CD4-positive, alpha-beta T cell (primary cell): ENCODE data around the gene FRZB. TPM values are rescaled to one million over a fixed set of nuclear protein-coding genes. Genes with fewer than 3 reads are reported as not detected.

Experiments used
- ATAC-seq: fragments of 200-7000 bp; cut with Tn5 transposase; one replicate; pipeline ENCODE4 v1.10.0; 2022; ENCODE audit warnings: mild to moderate bottlenecking; ENCODE audit not compliant: poor library complexity
- CTCF ChIA-PET: fragments of 350-600 bp; sonication (Branson Sonifier 250); formaldehyde crosslinking; loops from one replicate; lab custom pipeline; 2021; ENCODE audit warnings: antibody characterized with exemption, inconsistent platforms; lab: Charles Lee
- POLR2A ChIA-PET: fragments of 350-600 bp; sonication (Branson Sonifier 250); formaldehyde crosslinking; loops from one replicate; lab custom pipeline; 2021; ENCODE audit warnings: antibody characterized with exemption, inconsistent platforms; lab: Charles Lee
- DNase-seq, 14 experiments: peaks; one replicate each; pipeline ENCODE4 v3.0.0-alpha.2; 2013 to 2020; ENCODE audit warnings: mixed read lengths in 2 of 14
- H3K27ac ChIP-seq, 2 donors: one replicate each; pipeline versions ENCODE4 v1.5.1 to v1.7.0; 2013; ENCODE audit warnings: low read length in 2 of 2, low read depth in 1 of 2, mild to moderate bottlenecking in 1 of 2
- H3K27me3 ChIP-seq, 2 experiments: 1 replicate in 1 of 2; 2 replicates in 1 of 2; pipeline versions ENCODE4 v1.6.1 to v1.7.0; 2013; ENCODE audit warnings: low read length in 2 of 2, control low read depth in 1 of 2, mild to moderate bottlenecking in 1 of 2, moderate library complexity in 1 of 2; ENCODE audit not compliant: insufficient read depth in 2 of 2, control insufficient read depth in 1 of 2
- H3K36me3 ChIP-seq: one replicate; pipeline ENCODE4 v1.6.1; 2013; ENCODE audit warnings: low read length, control low read depth; ENCODE audit not compliant: insufficient read depth
- H3K4me1 ChIP-seq: one replicate; pipeline ENCODE4 v1.6.1; 2013; ENCODE audit warnings: low read length, control low read depth; ENCODE audit not compliant: insufficient read depth
- H3K4me3 ChIP-seq: one replicate; pipeline ENCODE4 v1.5.1; 2013; ENCODE audit warnings: mild to moderate bottlenecking, low read length, moderate library complexity
- H3K9me3 ChIP-seq, 2 experiments: 1 replicate in 1 of 2; 2 replicates in 1 of 2; pipeline versions ENCODE4 v1.6.1 to v1.7.0; 2013; ENCODE audit warnings: low read length in 2 of 2, mild to moderate bottlenecking in 2 of 2, control low read depth in 1 of 2, moderate library complexity in 1 of 2; ENCODE audit not compliant: control insufficient read depth in 1 of 2, insufficient read depth in 1 of 2
- H3K27ac Mint-ChIP-seq: one replicate; pipeline ENCODE4 v1.8.0; 2020; ENCODE audit warnings: mixed read lengths
- H3K27me3 Mint-ChIP-seq: one replicate; pipeline ENCODE4 v1.8.0; 2021; ENCODE audit warnings: mixed read lengths
- H3K36me3 Mint-ChIP-seq: one replicate; pipeline ENCODE4 v1.8.0; 2021; ENCODE audit warnings: low read depth, mixed read lengths
- H3K4me1 Mint-ChIP-seq: one replicate; pipeline ENCODE4 v1.8.0; 2021; ENCODE audit warnings: low read depth, mixed read lengths
- H3K4me3 Mint-ChIP-seq: one replicate; pipeline ENCODE4 v1.8.0; 2020; ENCODE audit warnings: mild to moderate bottlenecking, mixed read lengths
- H3K9me3 Mint-ChIP-seq: one replicate; pipeline ENCODE4 v1.8.0; 2020; ENCODE audit warnings: mixed read lengths
- CTCF ChIP-seq: fragments of 200-600 bp; IDR thresholded peaks from one replicate; pipeline ENCODE4 v1.8.0; 2022; ENCODE audit warnings: antibody characterized with exemption, mild to moderate bottlenecking
- intact Hi-C, 2 experiments: fragments of 100-400 bp; cut with DNase I in 1 of 2; cut with micrococcal nuclease in 1 of 2; formaldehyde crosslinking; loops; one replicate each; pipeline versions ENCODE4 v1.15.1 to v1.9.0; 2023 to 2025; cut with DNase I, micrococcal nuclease
- total RNA-seq, 174 experiments: library from RNA in 2 of 174; stranded (reverse) in 2 of 174; gene quantifications; one replicate each; pipeline ENCODE4 v1.2.3 and lab custom pipeline; 2021 to 2026

Gene FRZB
- total RNA-seq, 2 experiments from 2014 or later, result not detected

- TF ChIP-seq CTCF, result no peak
- H3K36me3 Mint-ChIP-seq, result no peaks in the 10 kb centered on the region
- no peaks in the 10 kb centered on the region for H3K4me1 Mint-ChIP-seq
- Histone ChIP-seq H3K9me3 (no peaks in the 10 kb centered on the region), H3K36me3 (no peaks in the 10 kb centered on the region), H3K27ac (no peak overlapping the region), H3K4me1 (no peaks in the 10 kb centered on the region), H3K27me3 (no peaks in the 10 kb centered on the region), H3K4me3 (no peak overlapping the region)
- H3K4me3 Mint-ChIP-seq, result no peak overlapping the region
- no peaks in the 10 kb centered on the region for H3K9me3 Mint-ChIP-seq
- no peak overlapping the region for H3K27ac Mint-ChIP-seq
- CTCF ChIA-PET, result interaction anchor here (1.6 kb wide), 1 partner anchor 9 kb away, joined by 4 read pairs; no protein-coding TSS in a partner anchor
- H3K27me3 Mint-ChIP-seq, result no peaks in the 10 kb centered on the region
- no peak for ATAC-seq
- POLR2A ChIA-PET, result no interaction called here
- intact Hi-C loops, result no loop called here
- DNase-seq, result no peak
Observed at GRCh38 chr2:182904844-182905243, 38.4 kb upstream of the FRZB start.

- Histone ChIP-seq H3K27me3 (no peaks in the 10 kb centered on the region), H3K4me1 (no peaks in the 10 kb centered on the region), H3K27ac (no peak overlapping the region), H3K9me3 (no peaks in the 10 kb centered on the region), H3K36me3 (no peaks in the 10 kb centered on the region), H3K4me3 (no peak overlapping the region)
- H3K9me3 Mint-ChIP-seq, result no peaks in the 10 kb centered on the region
- H3K27ac Mint-ChIP-seq, result no peak overlapping the region
- no peaks in the 10 kb centered on the region for H3K36me3 Mint-ChIP-seq
- no peak for DNase-seq
- H3K4me1 Mint-ChIP-seq, result no peaks in the 10 kb centered on the region
- ChIA-PET CTCF (no interaction called here), POLR2A (no interaction called here)
- no peak for ATAC-seq
- TF ChIP-seq CTCF, result no peak
- no peak overlapping the region for H3K4me3 Mint-ChIP-seq
- H3K27me3 Mint-ChIP-seq, result no peaks in the 10 kb centered on the region
- intact Hi-C loops, result no loop called here
Observed at GRCh38 chr2:182903566-182903965, 37.1 kb upstream of the FRZB start.

GRCh38 chr2:182901748-182902147 lies 35.3 kb upstream of the FRZB start:
- intact Hi-C loops, result no loop called here

More at GRCh38 chr2:182901748-182902147, 35.3 kb upstream of the FRZB start:
- POLR2A ChIA-PET, result no interaction called here
- DNase-seq, result no peak
- TF ChIP-seq CTCF, result no peak
- H3K27ac ChIP-seq, result no peak overlapping the region
- ATAC-seq, result no peak
- Mint-ChIP-seq H3K27ac (no peak overlapping the region), H3K4me3 (no peak overlapping the region), H3K4me1 (no peaks in the 10 kb centered on the region), H3K36me3 (no peaks in the 10 kb centered on the region), H3K27me3 (no peaks in the 10 kb centered on the region), H3K9me3 (no peaks in the 10 kb centered on the region)
- no peaks in the 10 kb centered on the region for H3K4me1 ChIP-seq
- H3K9me3 ChIP-seq, result no peaks in the 10 kb centered on the region
- H3K36me3 ChIP-seq, result no peaks in the 10 kb centered on the region
- H3K4me3 ChIP-seq, result no peak overlapping the region
- CTCF ChIA-PET, result no interaction called here
- H3K27me3 ChIP-seq, result no peaks in the 10 kb centered on the region
